NB4 (cell line): ENCODE results near the gene DRG2.

Experiments
- CTCF ChIP-seq: IDR thresholded peaks from one replicate; pipeline ENCODE4 v1.5.1; 2012; ENCODE audit warnings: low read depth, low read length
- POLR2A ChIP-seq: IDR thresholded peaks from 2 replicates; pipeline ENCODE4 v1.6.1; 2011; ENCODE audit warnings: mild to moderate bottlenecking; ENCODE audit not compliant: insufficient read length; ENCODE audit errors: extremely low read depth

GRCh38 chr17:18140648-18141047, 52.9 kb downstream of the DRG2 start:
- TF ChIP-seq POLR2A, result no peak
- no peak for TF ChIP-seq CTCF
